ENCODE data around the gene PACRG. TPM values are rescaled to one million over a fixed set of nuclear protein-coding genes. Genes with fewer than 3 reads are reported as not detected.

The PACRG gene
- total RNA-seq, 1 experiment from 2014 or later: not detected

GRCh38 chr6:163014736-163015135, 287.0 kb downstream of the PACRG start:
- in situ Hi-C loops (cut with HindIII; ENCODE audit: low pct_unique_long_range_greater_than_20kb, low sequenced_read_pairs): no loop called here

GRCh38 chr6:163017801-163018200, 290.0 kb downstream of the PACRG start:
- in situ Hi-C loops (cut with HindIII; ENCODE audit: low pct_unique_long_range_greater_than_20kb, low sequenced_read_pairs): no loop called here
- DNase-seq (ENCODE audit: low read depth): no peak

More at GRCh38 chr6:163014736-163015135, 287.0 kb downstream of the PACRG start:
- DNase-seq (ENCODE audit: low read depth): no peak

- in situ Hi-C loops (cut with HindIII; ENCODE audit: low pct_unique_long_range_greater_than_20kb, low sequenced_read_pairs): no loop called here
- no peak for DNase-seq (ENCODE audit: low read depth)
Measured at GRCh38 chr6:163019926-163020325, 292.2 kb downstream of the PACRG start.

- no peak for DNase-seq (ENCODE audit: low read depth)
- in situ Hi-C loops (cut with HindIII; ENCODE audit: low pct_unique_long_range_greater_than_20kb, low sequenced_read_pairs): no loop called here
Measured at GRCh38 chr6:163021054-163021453, 293.3 kb downstream of the PACRG start.

- DNase-seq (ENCODE audit: low read depth): no peak
- in situ Hi-C loops (cut with HindIII; ENCODE audit: low pct_unique_long_range_greater_than_20kb, low sequenced_read_pairs): no loop called here
Measured at GRCh38 chr6:163023700-163024099, 295.9 kb downstream of the PACRG start.

GRCh38 chr6:163026893-163027292, 299.1 kb downstream of the PACRG start:
- in situ Hi-C loops (cut with HindIII; ENCODE audit: low pct_unique_long_range_greater_than_20kb, low sequenced_read_pairs): no loop called here
- DNase-seq (ENCODE audit: low read depth): no peak

- in situ Hi-C loops (cut with HindIII; ENCODE audit: low pct_unique_long_range_greater_than_20kb, low sequenced_read_pairs): no loop called here
- DNase-seq (ENCODE audit: low read depth): no peak
Measured at GRCh38 chr6:163030980-163031379, 303.2 kb downstream of the PACRG start.

GRCh38 chr6:163031931-163032330, 304.2 kb downstream of the PACRG start:
- no peak for DNase-seq (ENCODE audit: low read depth)
- in situ Hi-C loops (cut with HindIII; ENCODE audit: low pct_unique_long_range_greater_than_20kb, low sequenced_read_pairs): no loop called here

GRCh38 chr6:163036160-163036645, 308.4 kb downstream of the PACRG start:
- DNase-seq (ENCODE audit: low read depth): no peak
- in situ Hi-C loops (cut with HindIII; ENCODE audit: low pct_unique_long_range_greater_than_20kb, low sequenced_read_pairs): no loop called here

- in situ Hi-C loops (cut with HindIII; ENCODE audit: low pct_unique_long_range_greater_than_20kb, low sequenced_read_pairs): no loop called here
- no peak for DNase-seq (ENCODE audit: low read depth)
Measured at GRCh38 chr6:163038317-163038716, 310.5 kb downstream of the PACRG start.

- in situ Hi-C loops (cut with HindIII; ENCODE audit: low pct_unique_long_range_greater_than_20kb, low sequenced_read_pairs): no loop called here
- no peak for DNase-seq (ENCODE audit: low read depth)
Measured at GRCh38 chr6:163048345-163048744, 320.6 kb downstream of the PACRG start.

GRCh38 chr6:163053667-163054344, 326.0 kb downstream of the PACRG start:
- in situ Hi-C loops (cut with HindIII; ENCODE audit: low pct_unique_long_range_greater_than_20kb, low sequenced_read_pairs): no loop called here
- DNase-seq (ENCODE audit: low read depth): no peak

- DNase-seq (ENCODE audit: low read depth): no peak
- in situ Hi-C loops (cut with HindIII; ENCODE audit: low pct_unique_long_range_greater_than_20kb, low sequenced_read_pairs): no loop called here
Measured at GRCh38 chr6:163054641-163055040, 326.9 kb downstream of the PACRG start.

GRCh38 chr6:163057260-163057659, 329.5 kb downstream of the PACRG start:
- in situ Hi-C loops (cut with HindIII; ENCODE audit: low pct_unique_long_range_greater_than_20kb, low sequenced_read_pairs): no loop called here
- no peak for DNase-seq (ENCODE audit: low read depth)

- DNase-seq (ENCODE audit: low read depth): no peak
- in situ Hi-C loops (cut with HindIII; ENCODE audit: low pct_unique_long_range_greater_than_20kb, low sequenced_read_pairs): no loop called here
Measured at GRCh38 chr6:163062790-163063189, 335.0 kb downstream of the PACRG start.

GRCh38 chr6:163063561-163063960, 335.8 kb downstream of the PACRG start:
- DNase-seq (ENCODE audit: low read depth): no peak
- in situ Hi-C loops (cut with HindIII; ENCODE audit: low pct_unique_long_range_greater_than_20kb, low sequenced_read_pairs): no loop called here

GRCh38 chr6:163064397-163064796, 336.6 kb downstream of the PACRG start:
- DNase-seq (ENCODE audit: low read depth): no peak
- in situ Hi-C loops (cut with HindIII; ENCODE audit: low pct_unique_long_range_greater_than_20kb, low sequenced_read_pairs): no loop called here

- DNase-seq (ENCODE audit: low read depth): no peak
- in situ Hi-C loops (cut with HindIII; ENCODE audit: low pct_unique_long_range_greater_than_20kb, low sequenced_read_pairs): no loop called here
Measured at GRCh38 chr6:163066200-163066599, 338.4 kb downstream of the PACRG start.

GRCh38 chr6:163077134-163077533, 349.4 kb downstream of the PACRG start:
- in situ Hi-C loops (cut with HindIII; ENCODE audit: low pct_unique_long_range_greater_than_20kb, low sequenced_read_pairs): no loop called here
- DNase-seq (ENCODE audit: low read depth): no peak

GRCh38 chr6:163078712-163079111, 350.9 kb downstream of the PACRG start:
- DNase-seq (ENCODE audit: low read depth): no peak
- in situ Hi-C loops (cut with HindIII; ENCODE audit: low pct_unique_long_range_greater_than_20kb, low sequenced_read_pairs): no loop called here

Measured in Caki2 (cell line).